Sigmoid colon (tissue), 4 donors: Measurements from ENCODE around the gene AFDN.

Source experiments
- EP300 ChIP-seq, 4 donors: sonication (generic); formaldehyde crosslinking; IDR thresholded peaks; one replicate each; pipeline ENCODE4 v1.6.1; 2017; ENCODE audit warnings: antibody characterized with exemption in 4 of 4
- POLR2AphosphoS5 ChIP-seq, 4 donors: sonication (generic); formaldehyde crosslinking; IDR thresholded peaks; one replicate each; pipeline ENCODE4 v1.6.1; 2017; ENCODE audit warnings: antibody characterized with exemption in 4 of 4
- TF ChIP-seq, protein P1 (sequence below), 4 experiments: fragments of 450-650 bp in 3 of 4; fragments of 200-600 bp in 1 of 4; IDR thresholded peaks; one replicate each; pipeline ENCODE4 v1.5.1; 2016 to 2019; ENCODE audit warnings: antibody characterized with exemption in 4 of 4, mild to moderate bottlenecking in 3 of 4, moderate library complexity in 2 of 4

DNA sequence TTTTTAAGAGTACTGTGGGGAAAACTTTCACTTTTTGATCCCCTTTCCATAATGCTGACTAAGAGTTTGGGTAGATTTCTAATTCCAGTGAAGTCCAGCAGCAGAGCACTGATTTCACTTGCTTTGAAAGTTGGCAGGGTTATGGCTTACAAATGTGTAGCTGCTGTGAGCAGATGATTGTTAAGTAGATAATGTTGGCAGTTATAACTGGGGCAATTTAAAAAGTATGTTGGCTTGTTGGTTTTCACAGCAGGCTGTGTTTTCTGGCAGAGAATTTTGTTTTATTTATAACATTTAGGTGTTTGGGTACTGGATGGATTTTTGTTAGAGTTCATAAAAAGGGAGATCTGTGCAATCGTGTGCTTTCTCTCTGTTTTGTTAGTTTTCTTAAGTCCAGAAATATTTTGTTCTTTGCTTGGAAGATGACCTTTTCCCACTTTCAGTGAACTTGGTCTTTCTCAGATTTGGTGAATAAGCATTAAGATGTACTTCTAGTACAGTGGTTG is 31.4 kb downstream of the AFDN start:
- TF ChIP-seq, protein P1, sequence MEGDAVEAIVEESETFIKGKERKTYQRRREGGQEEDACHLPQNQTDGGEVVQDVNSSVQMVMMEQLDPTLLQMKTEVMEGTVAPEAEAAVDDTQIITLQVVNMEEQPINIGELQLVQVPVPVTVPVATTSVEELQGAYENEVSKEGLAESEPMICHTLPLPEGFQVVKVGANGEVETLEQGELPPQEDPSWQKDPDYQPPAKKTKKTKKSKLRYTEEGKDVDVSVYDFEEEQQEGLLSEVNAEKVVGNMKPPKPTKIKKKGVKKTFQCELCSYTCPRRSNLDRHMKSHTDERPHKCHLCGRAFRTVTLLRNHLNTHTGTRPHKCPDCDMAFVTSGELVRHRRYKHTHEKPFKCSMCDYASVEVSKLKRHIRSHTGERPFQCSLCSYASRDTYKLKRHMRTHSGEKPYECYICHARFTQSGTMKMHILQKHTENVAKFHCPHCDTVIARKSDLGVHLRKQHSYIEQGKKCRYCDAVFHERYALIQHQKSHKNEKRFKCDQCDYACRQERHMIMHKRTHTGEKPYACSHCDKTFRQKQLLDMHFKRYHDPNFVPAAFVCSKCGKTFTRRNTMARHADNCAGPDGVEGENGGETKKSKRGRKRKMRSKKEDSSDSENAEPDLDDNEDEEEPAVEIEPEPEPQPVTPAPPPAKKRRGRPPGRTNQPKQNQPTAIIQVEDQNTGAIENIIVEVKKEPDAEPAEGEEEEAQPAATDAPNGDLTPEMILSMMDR (IDR thresholded peaks at IDR 0.05): no peak
- TF ChIP-seq EP300 (IDR thresholded peaks at IDR 0.05): no peak
- TF ChIP-seq POLR2AphosphoS5 (IDR thresholded peaks at IDR 0.05): peak in 2 of 4 donors; percentile 8 to 23
